SK-N-SH treated with all-trans-retinoic acid at 6 μM for 48 hours (cell line): ENCODE measurements around the gene RPS19BP1.

Experiments
- ATAC-seq: fragments of 200-7000 bp; cut with Tn5 transposase; 3 replicates; pipeline ENCODE4 v1.9.1; 2020; ENCODE audit warnings: mild to moderate bottlenecking, moderate library complexity
- ARNTL ChIP-seq: fragments of 450-650 bp; formaldehyde crosslinking; IDR thresholded peaks from 2 replicates; pipeline ENCODE4 v1.5.0; 2020; ENCODE audit warnings: low read depth, mild to moderate bottlenecking, moderate library complexity, borderline replicate concordance
- BACH2 ChIP-seq: fragments of 250-450 bp; sonication (Bioruptor Pico); IDR thresholded peaks from 2 replicates; pipeline ENCODE4 v1.9.0; 2021; ENCODE audit warnings: mild to moderate bottlenecking, borderline replicate concordance
- CSDC2 ChIP-seq: fragments of 250-450 bp; sonication (Bioruptor Pico); IDR thresholded peaks from 2 replicates; pipeline ENCODE4 v1.5.0; 2020; ENCODE audit warnings: mild to moderate bottlenecking, moderate library complexity
- GLIS3 ChIP-seq: fragments of 250-450 bp; sonication (Bioruptor Pico); IDR thresholded peaks from 2 replicates; pipeline ENCODE4 v1.5.0; 2020; ENCODE audit warnings: mild to moderate bottlenecking, moderate library complexity
- ISL1 ChIP-seq: fragments of 250-450 bp; sonication (Bioruptor Pico); IDR thresholded peaks from 2 replicates; pipeline ENCODE4 v2.1.2; 2022; ENCODE audit warnings: mild to moderate bottlenecking, moderate library complexity
- OSR1 ChIP-seq: fragments of 250-450 bp; sonication (Bioruptor Pico); IDR thresholded peaks from 2 replicates; pipeline ENCODE4 v1.8.0; 2022; ENCODE audit warnings: moderate library complexity, mild to moderate bottlenecking, inconsistent platforms
- PPARA ChIP-seq: fragments of 250-450 bp; sonication (Bioruptor Pico); IDR thresholded peaks from 2 replicates; pipeline ENCODE4 v1.5.0; 2020; ENCODE audit warnings: mild to moderate bottlenecking, borderline replicate concordance
- SNAI2 ChIP-seq: fragments of 250-450 bp; sonication (Bioruptor Pico); IDR thresholded peaks from 2 replicates; pipeline ENCODE4 v1.5.0; 2020; ENCODE audit warnings: mild to moderate bottlenecking, moderate library complexity
- TCF4 ChIP-seq: fragments of 250-450 bp; sonication (Bioruptor Pico); IDR thresholded peaks from 2 replicates; pipeline ENCODE4 v1.8.0; 2021; ENCODE audit warnings: mild to moderate bottlenecking, moderate library complexity, borderline replicate concordance
- TOX ChIP-seq: fragments of 250-450 bp; sonication (Bioruptor Pico); IDR thresholded peaks from 2 replicates; pipeline ENCODE4 v1.8.0; 2021; ENCODE audit warnings: mild to moderate bottlenecking, moderate library complexity, borderline replicate concordance
- TSHZ2 ChIP-seq: fragments of 250-450 bp; sonication (Bioruptor Pico); IDR thresholded peaks from 2 replicates; pipeline ENCODE4 v1.5.0; 2020; ENCODE audit warnings: mild to moderate bottlenecking, moderate library complexity
- ZC3H10 ChIP-seq: fragments of 250-450 bp; sonication (Bioruptor Pico); IDR thresholded peaks from 2 replicates; pipeline ENCODE4 v1.5.1; 2021; ENCODE audit warnings: mild to moderate bottlenecking, moderate library complexity
- ZFP3 ChIP-seq: fragments of 250-450 bp; sonication (Bioruptor Pico); IDR thresholded peaks from 2 replicates; pipeline ENCODE4 v1.5.0; 2020; ENCODE audit warnings: mild to moderate bottlenecking, moderate library complexity
- ZFP30 ChIP-seq: fragments of 450-650 bp; formaldehyde crosslinking; IDR thresholded peaks from 2 replicates; pipeline ENCODE4 v1.5.0; 2022; ENCODE audit warnings: mild to moderate bottlenecking, moderate library complexity
- ZNF565 ChIP-seq: fragments of 450-650 bp; formaldehyde crosslinking; conservative IDR thresholded peaks from 2 replicates; pipeline ENCODE4 v1.5.0; 2020; ENCODE audit warnings: low read depth, mild to moderate bottlenecking, moderate library complexity
- ZNF8 ChIP-seq: fragments of 450-650 bp; formaldehyde crosslinking; IDR thresholded peaks from 2 replicates; pipeline ENCODE4 v1.5.0; 2020; ENCODE audit warnings: mild to moderate bottlenecking, moderate library complexity
- TF ChIP-seq, protein P1 (sequence below): fragments of 250-450 bp; sonication (Bioruptor Pico); IDR thresholded peaks from 2 replicates; pipeline ENCODE4 v1.8.0; 2020; ENCODE audit warnings: mild to moderate bottlenecking, moderate library complexity, borderline replicate concordance
- TF ChIP-seq, protein P2 (sequence below): fragments of 250-450 bp; sonication (Bioruptor Pico); IDR thresholded peaks from 2 replicates; pipeline ENCODE4 v1.5.1; 2020; ENCODE audit warnings: low read depth, mild to moderate bottlenecking, moderate library complexity
- TF ChIP-seq, protein P3 (sequence below): fragments of 250-450 bp; sonication (Bioruptor Pico); IDR thresholded peaks from 2 replicates; pipeline ENCODE4 v1.5.1; 2021; ENCODE audit warnings: mild to moderate bottlenecking, moderate library complexity

RPS19BP1 gene

GRCh38 chr22:39580795-39581194, 48.2 kb upstream of the RPS19BP1 start (continued):
- TF ChIP-seq, protein P1, sequence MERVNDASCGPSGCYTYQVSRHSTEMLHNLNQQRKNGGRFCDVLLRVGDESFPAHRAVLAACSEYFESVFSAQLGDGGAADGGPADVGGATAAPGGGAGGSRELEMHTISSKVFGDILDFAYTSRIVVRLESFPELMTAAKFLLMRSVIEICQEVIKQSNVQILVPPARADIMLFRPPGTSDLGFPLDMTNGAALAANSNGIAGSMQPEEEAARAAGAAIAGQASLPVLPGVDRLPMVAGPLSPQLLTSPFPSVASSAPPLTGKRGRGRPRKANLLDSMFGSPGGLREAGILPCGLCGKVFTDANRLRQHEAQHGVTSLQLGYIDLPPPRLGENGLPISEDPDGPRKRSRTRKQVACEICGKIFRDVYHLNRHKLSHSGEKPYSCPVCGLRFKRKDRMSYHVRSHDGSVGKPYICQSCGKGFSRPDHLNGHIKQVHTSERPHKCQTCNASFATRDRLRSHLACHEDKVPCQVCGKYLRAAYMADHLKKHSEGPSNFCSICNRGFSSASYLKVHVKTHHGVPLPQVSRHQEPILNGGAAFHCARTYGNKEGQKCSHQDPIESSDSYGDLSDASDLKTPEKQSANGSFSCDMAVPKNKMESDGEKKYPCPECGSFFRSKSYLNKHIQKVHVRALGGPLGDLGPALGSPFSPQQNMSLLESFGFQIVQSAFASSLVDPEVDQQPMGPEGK (CRISPR knock-in tag) = no peak
- TF ChIP-seq ZNF565 = no peak
- TF ChIP-seq, protein P2, sequence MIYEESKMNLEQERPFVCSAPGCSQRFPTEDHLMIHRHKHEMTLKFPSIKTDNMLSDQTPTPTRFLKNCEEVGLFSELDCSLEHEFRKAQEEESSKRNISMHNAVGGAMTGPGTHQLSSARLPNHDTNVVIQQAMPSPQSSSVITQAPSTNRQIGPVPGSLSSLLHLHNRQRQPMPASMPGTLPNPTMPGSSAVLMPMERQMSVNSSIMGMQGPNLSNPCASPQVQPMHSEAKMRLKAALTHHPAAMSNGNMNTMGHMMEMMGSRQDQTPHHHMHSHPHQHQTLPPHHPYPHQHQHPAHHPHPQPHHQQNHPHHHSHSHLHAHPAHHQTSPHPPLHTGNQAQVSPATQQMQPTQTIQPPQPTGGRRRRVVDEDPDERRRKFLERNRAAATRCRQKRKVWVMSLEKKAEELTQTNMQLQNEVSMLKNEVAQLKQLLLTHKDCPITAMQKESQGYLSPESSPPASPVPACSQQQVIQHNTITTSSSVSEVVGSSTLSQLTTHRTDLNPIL = no peak
- no peak for TF ChIP-seq BACH2
- no peak for TF ChIP-seq ZNF8

DNA sequence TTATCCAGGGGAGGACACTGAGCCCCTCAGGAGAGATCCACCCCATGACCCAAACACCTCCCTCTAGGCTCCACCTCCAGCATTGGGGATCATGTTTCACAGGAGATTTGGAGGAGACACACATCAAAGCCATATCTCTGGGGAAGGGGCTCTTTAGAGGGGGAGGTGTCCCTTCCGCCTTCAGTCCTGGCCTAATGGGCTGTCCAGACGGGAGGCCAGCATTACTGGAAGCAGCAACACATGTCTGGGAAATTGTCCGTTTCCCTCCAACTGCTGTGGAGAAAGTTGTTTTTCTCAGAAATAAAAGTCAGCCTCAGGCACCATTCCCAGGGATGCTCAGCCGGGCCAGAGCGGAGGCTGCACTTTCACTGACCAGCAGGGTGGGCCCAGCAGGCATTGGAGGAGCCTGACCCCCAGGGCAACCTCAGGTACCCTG, 47.5 kb upstream of the RPS19BP1 start:
- TF ChIP-seq ZFP3 (CRISPR knock-in tag) (no peak), ZC3H10 (no peak), CSDC2 (CRISPR knock-in tag) (no peak), TCF4 (CRISPR knock-in tag) (no peak)
- TF ChIP-seq, protein P3, sequence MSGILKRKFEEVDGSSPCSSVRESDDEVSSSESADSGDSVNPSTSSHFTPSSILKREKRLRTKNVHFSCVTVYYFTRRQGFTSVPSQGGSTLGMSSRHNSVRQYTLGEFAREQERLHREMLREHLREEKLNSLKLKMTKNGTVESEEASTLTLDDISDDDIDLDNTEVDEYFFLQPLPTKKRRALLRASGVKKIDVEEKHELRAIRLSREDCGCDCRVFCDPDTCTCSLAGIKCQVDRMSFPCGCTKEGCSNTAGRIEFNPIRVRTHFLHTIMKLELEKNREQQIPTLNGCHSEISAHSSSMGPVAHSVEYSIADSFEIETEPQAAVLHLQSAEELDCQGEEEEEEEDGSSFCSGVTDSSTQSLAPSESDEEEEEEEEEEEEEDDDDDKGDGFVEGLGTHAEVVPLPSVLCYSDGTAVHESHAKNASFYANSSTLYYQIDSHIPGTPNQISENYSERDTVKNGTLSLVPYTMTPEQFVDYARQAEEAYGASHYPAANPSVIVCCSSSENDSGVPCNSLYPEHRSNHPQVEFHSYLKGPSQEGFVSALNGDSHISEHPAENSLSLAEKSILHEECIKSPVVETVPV (CRISPR knock-in tag) = no peak
- TF ChIP-seq, protein P2 = no peak

DNA sequence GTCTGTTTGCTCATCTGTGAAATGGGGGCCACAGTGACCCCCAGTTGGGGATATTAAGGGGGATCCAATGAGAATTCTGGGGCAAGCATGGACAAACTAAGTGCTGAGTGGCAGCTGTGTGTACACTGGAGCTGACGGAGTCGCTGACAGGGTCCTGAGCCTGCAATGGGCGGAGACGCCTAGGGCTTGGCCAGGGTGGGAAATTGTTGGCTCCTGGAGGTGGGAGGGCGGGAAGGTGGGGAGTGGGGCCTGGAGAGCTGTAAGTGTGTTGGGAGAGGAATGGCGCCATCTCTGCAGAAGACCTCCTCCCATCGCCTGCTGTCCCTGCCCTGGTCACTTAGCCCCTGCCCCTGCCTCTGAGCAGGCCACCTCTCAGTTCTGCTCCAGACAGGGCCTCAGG, 45.4 kb upstream of the RPS19BP1 start:
- ATAC-seq = no peak
- no peak for TF ChIP-seq ZNF565
- no peak for TF ChIP-seq SNAI2 (CRISPR knock-in tag)
- no peak for TF ChIP-seq OSR1 (CRISPR knock-in tag)
- TF ChIP-seq ZC3H10 = no peak

More for the DNA sequence above, 47.5 kb upstream of the RPS19BP1 start:
- ATAC-seq = no peak

DNA sequence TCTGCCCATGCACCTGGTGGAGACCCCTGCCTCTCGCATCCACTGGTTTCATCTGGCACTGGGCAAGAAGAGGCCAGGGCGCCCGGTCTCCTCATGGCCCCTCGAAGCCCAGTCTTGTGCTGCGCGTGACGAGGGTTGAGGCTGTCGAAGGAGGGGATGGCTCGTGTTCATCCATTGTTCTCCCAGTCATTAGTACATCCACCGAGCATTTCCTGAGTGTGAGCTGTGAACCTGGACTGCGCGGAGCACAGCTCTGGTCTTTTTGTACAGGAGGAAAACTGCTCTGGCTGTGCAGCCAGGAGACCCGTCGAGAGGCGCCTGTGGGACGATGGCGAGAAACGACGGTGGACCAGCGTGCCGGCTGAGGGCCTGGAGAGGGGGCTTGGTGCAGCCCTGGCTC, 44.8 kb upstream of the RPS19BP1 start:
- ATAC-seq = no peak
- TF ChIP-seq, protein P1 (CRISPR knock-in tag) = no peak
- TF ChIP-seq ARNTL (CRISPR knock-in tag) (no peak), ZNF565 (no peak), ZC3H10 (no peak), GLIS3 (CRISPR knock-in tag) (no peak)

- TF ChIP-seq ZFP30 (CRISPR knock-in tag) (no peak), ISL1 (CRISPR knock-in tag) (no peak), SNAI2 (CRISPR knock-in tag) (no peak), TSHZ2 (CRISPR knock-in tag) (no peak), ARNTL (CRISPR knock-in tag) (no peak), ZNF8 (no peak), PPARA (CRISPR knock-in tag) (no peak), CSDC2 (CRISPR knock-in tag) (no peak), TCF4 (CRISPR knock-in tag) (no peak), ZC3H10 (no peak), TOX (no peak), ZFP3 (CRISPR knock-in tag) (no peak)
- TF ChIP-seq, protein P2 = no peak
- ATAC-seq = no peak
Observed at GRCh38 chr22:39576027-39576426, 43.5 kb upstream of the RPS19BP1 start.
